ENCODE results near the gene MATN4.

GRCh38 chr20:45266977-45267376 is 41.1 kb downstream of the MATN4 start:
- TF ChIP-seq CTCF (conservative IDR thresholded peaks at IDR 0.05; ENCODE audit: low read length): no peak
- no peak for TF ChIP-seq EZH2phosphoT487 (IDR thresholded peaks at IDR 0.05; ENCODE audit: borderline replicate concordance, low read depth, low read length)
